K562 (cell line): ENCODE results near the gene GABPB2. TPM values are rescaled to one million over a fixed set of nuclear protein-coding genes. Genes with fewer than 3 reads are reported as not detected.
A peak's percentile ranks its signal among the peaks of the same experiment; 100 is the strongest.

Experiments used
- ARHGAP35 ChIP-seq: fragments of 450-650 bp; IDR thresholded peaks from 2 replicates; pipeline ENCODE4 v1.6.1; 2018; ENCODE audit not compliant: partially characterized antibody
- ATF1 ChIP-seq, 2 experiments: fragments of 450-650 bp in 1 of 2; IDR thresholded peaks; 2 replicates each; pipeline ENCODE4 v1.6.1; 2016; ENCODE audit warnings: missing compliant biosample characterization in 1 of 2, missing genetic modification characterization in 1 of 2
- ATF4 ChIP-seq: fragments of 450-650 bp; formaldehyde crosslinking; IDR thresholded peaks from 2 replicates; pipeline ENCODE4 v1.4.0; 2022; ENCODE audit warnings: mild to moderate bottlenecking, moderate library complexity
- E2F4 ChIP-seq: sonication (generic); formaldehyde crosslinking; IDR thresholded peaks from 2 replicates; pipeline ENCODE4 v1.8.0; 2022; ENCODE audit warnings: mild to moderate bottlenecking, low read depth, missing genetic modification reagents
- HBP1 ChIP-seq: fragments of 450-650 bp; formaldehyde crosslinking; IDR thresholded peaks from 2 replicates; pipeline ENCODE4 v1.4.0; 2022; ENCODE audit warnings: missing genetic modification characterization
- HDAC2 ChIP-seq: fragments of 450-650 bp; IDR thresholded peaks from 2 replicates; pipeline ENCODE4 v1.6.1; 2016; ENCODE audit warnings: mild to moderate bottlenecking
- HNRNPUL1 ChIP-seq: fragments of 200-400 bp; formaldehyde crosslinking; IDR thresholded peaks from 2 replicates; pipeline ENCODE4 v1.6.1; 2017; ENCODE audit warnings: low read length
- KDM1A ChIP-seq, 2 experiments: fragments of 450-650 bp; IDR thresholded peaks; 2 replicates each; pipeline ENCODE4 v1.6.1; 2016; ENCODE audit warnings: mild to moderate bottlenecking in 2 of 2
- MTA2 ChIP-seq: fragments of 450-650 bp; IDR thresholded peaks from 2 replicates; pipeline ENCODE4 v1.6.1; 2016; ENCODE audit warnings: low read depth
- MTA3 ChIP-seq: fragments of 450-650 bp; formaldehyde crosslinking; IDR thresholded peaks from 2 replicates; pipeline ENCODE4 v1.6.1; 2017; ENCODE audit warnings: mild to moderate bottlenecking, borderline replicate concordance
- NKRF ChIP-seq: fragments of 450-650 bp; IDR thresholded peaks from 2 replicates; pipeline ENCODE4 v1.6.1; 2016; ENCODE audit warnings: borderline replicate concordance
- PTRF ChIP-seq: fragments of 450-650 bp; IDR thresholded peaks from 2 replicates; pipeline ENCODE4 v1.6.1; 2016; ENCODE audit warnings: mild to moderate bottlenecking, missing genetic modification characterization, missing compliant biosample characterization
- PTTG1 ChIP-seq: fragments of 450-650 bp; IDR thresholded peaks from 2 replicates; pipeline ENCODE4 v1.6.1; 2016; ENCODE audit warnings: low read depth, mild to moderate bottlenecking, missing genetic modification characterization, missing compliant biosample characterization
- RB1 ChIP-seq: fragments of 450-650 bp; IDR thresholded peaks from 2 replicates; pipeline ENCODE4 v1.6.1; 2017; ENCODE audit warnings: low read depth, mild to moderate bottlenecking
- RBFOX2 ChIP-seq: fragments of 200-400 bp; formaldehyde crosslinking; IDR thresholded peaks from 2 replicates; pipeline ENCODE4 v1.6.1; 2017; ENCODE audit warnings: low read depth, mild to moderate bottlenecking, low read length, moderate library complexity
- RFX7 ChIP-seq: fragments of 250-450 bp; sonication (Bioruptor Pico); IDR thresholded peaks from 2 replicates; pipeline ENCODE4 v1.5.1; 2021; ENCODE audit warnings: mild to moderate bottlenecking
- RNF219 ChIP-seq: fragments of 250-450 bp; sonication (Bioruptor Pico); IDR thresholded peaks from 2 replicates; pipeline ENCODE4 v1.5.0; 2022; ENCODE audit warnings: mild to moderate bottlenecking
- SMC3 ChIP-seq: conservative IDR thresholded peaks from 2 replicates; pipeline ENCODE4 v1.6.1; 2011; ENCODE audit warnings: low read depth, low read length, improper control_type of control experiment; ENCODE audit not compliant: insufficient read depth
- TAL1 ChIP-seq: fragments of 450-650 bp; IDR thresholded peaks from 2 replicates; pipeline ENCODE4 v1.6.1; 2016; ENCODE audit warnings: mild to moderate bottlenecking
- YBX1 ChIP-seq: fragments of 450-650 bp; IDR thresholded peaks from 2 replicates; pipeline ENCODE4 v1.7.1; 2016; ENCODE audit warnings: mild to moderate bottlenecking
- ZNF445 ChIP-seq: fragments of 250-450 bp; sonication (Bioruptor Pico); IDR thresholded peaks from 2 replicates; pipeline ENCODE4 v1.4.0; 2020; ENCODE audit warnings: low read depth, mild to moderate bottlenecking, moderate library complexity
- ZNF696 ChIP-seq: fragments of 250-450 bp; sonication (Bioruptor Pico); conservative IDR thresholded peaks from 2 replicates; pipeline ENCODE4 v1.4.0; 2020; ENCODE audit warnings: mild to moderate bottlenecking, moderate library complexity
- ZNF699 ChIP-seq: fragments of 250-450 bp; sonication (Bioruptor Pico); IDR thresholded peaks from 2 replicates; pipeline ENCODE4 v1.8.0; 2021; ENCODE audit warnings: mild to moderate bottlenecking, moderate library complexity; ENCODE audit not compliant: insufficient replicate concordance
- polyA plus RNA-seq, 8 experiments: library from polyadenylated mRNA; depleted of rRNA in 4 of 8; stranded (reverse) in 5 of 8; unstranded in 3 of 8; fragments of >200 nt; fragmentation: Nextera tagmentation in 2 of 8; fragmentation: Illumina TruSeq in 1 of 8; extraction: Ambion mirVana in 2 of 8; extraction: Trizol in 1 of 8; gene quantifications; 2 replicates each; pipeline versions ENCODE4 v1.2.1 to v1.2.3, GENCODE V29; 2011 to 2014; ENCODE audit warnings: inconsistent platforms in 1 of 8, missing spikeins in 1 of 8
- total RNA-seq, 7 experiments: library from RNA; depleted of rRNA in 6 of 7; stranded (reverse); fragments of >200 nt in 6 of 7; fragmentation: Illumina TruSeq in 2 of 7; extraction: Trizol in 2 of 7; gene quantifications; 2 replicates each; pipeline versions ENCODE4 v1.2.1 to v1.2.3, GENCODE V29; 2011 to 2021; ENCODE audit warnings: low replicate concordance in 1 of 7

The GABPB2 gene
- total and polyA plus RNA-seq, 9 of the 15 experiments (the other 6 are each of a cell fraction or from before 2014, with no cell fraction given), result 2.2 to 13.3 (median 6.1) TPM

GRCh38 chr1:151165281-151165737 is 94.7 kb downstream of the GABPB2 start (continued):
- TF ChIP-seq ZNF445 (CRISPR knock-in tag) (no peak), PTRF (tag) (peak; percentile 60), NKRF (peak; percentile 44; the same call in 1 of the 2 replicates), ARHGAP35 (no peak), ATF1 (CRISPR knock-in tag; IDR thresholded peaks at IDR 0.05) (no peak), ATF1 (tag; IDR thresholded peaks at IDR 0.05) (no peak), MTA2 (peak; percentile 87), PTTG1 (tag) (0 out of 2 replicates have a peak, but pooled peaks have one; percentile 9), MTA3 (no peak), ATF4 (no peak), SMC3 (no peak), HBP1 (CRISPR knock-in tag) (0 out of 2 replicates have a peak, but pooled peaks have one; percentile 18), HDAC2 (peak; percentile 55; the same call in 1 of the 2 replicates), ZNF699 (CRISPR knock-in tag) (no peak), YBX1 (no peak), ZNF696 (CRISPR knock-in tag) (no peak), KDM1A (IDR thresholded peaks at IDR 0.05) (peak; percentile 45 to 57; a peak in 3 of 4 replicates), RFX7 (CRISPR knock-in tag) (no peak), TAL1 (peak; percentile 15; the same call in 1 of the 2 replicates), HNRNPUL1 (no peak), RBFOX2 (no peak), RNF219 (CRISPR knock-in tag) (no peak), RB1 (no peak), E2F4 (no peak)
